Neural cell (in vitro differentiated cells): Measurements from ENCODE around the gene ATP11B.

Source experiments
- EP300 ChIP-seq: fragments of 450-650 bp; conservative IDR thresholded peaks from 2 replicates; pipeline ENCODE4 v1.6.1; 2014; ENCODE audit warnings: antibody characterized with exemption, mild to moderate bottlenecking, moderate library complexity; ENCODE audit not compliant: poor library complexity, severe bottlenecking
- EZH2 ChIP-seq: fragments of 200-600, 300-800 bp; shearing (Covaris generic), sonication (generic); IDR thresholded peaks from 2 replicates; pipeline ENCODE4 v1.6.1; 2014; ENCODE audit warnings: antibody characterized with exemption, low read length, borderline replicate concordance, mild to moderate bottlenecking; ENCODE audit not compliant: insufficient read depth, poor library complexity, severe bottlenecking
- MXI1 ChIP-seq: fragments of 450-650 bp; conservative IDR thresholded peaks from 2 replicates; pipeline ENCODE4 v1.6.1; 2014; ENCODE audit warnings: antibody characterized with exemption, mild to moderate bottlenecking; ENCODE audit not compliant: poor library complexity, severe bottlenecking
- POLR2AphosphoS5 ChIP-seq: IDR thresholded peaks from 2 replicates; pipeline ENCODE4 v1.6.1; 2012
- RAD21 ChIP-seq: fragments of 450-650 bp; conservative IDR thresholded peaks from 2 replicates; pipeline ENCODE4 v1.6.1; 2014; ENCODE audit warnings: antibody characterized with exemption, mild to moderate bottlenecking, moderate library complexity
- SMC3 ChIP-seq: fragments of 450-650 bp; conservative IDR thresholded peaks from 2 replicates; pipeline ENCODE4 v1.6.1; 2014; ENCODE audit warnings: antibody characterized with exemption, mild to moderate bottlenecking, moderate library complexity; ENCODE audit not compliant: poor library complexity
- TAF1 ChIP-seq: IDR thresholded peaks from 2 replicates; pipeline ENCODE4 v1.6.1; 2012; ENCODE audit warnings: low read depth
- TF ChIP-seq, protein P1 (sequence below): fragments of 450-650 bp; IDR thresholded peaks from 2 replicates; pipeline ENCODE4 v1.5.1; 2014; ENCODE audit warnings: antibody characterized with exemption, mild to moderate bottlenecking, moderate library complexity; ENCODE audit not compliant: poor library complexity, severe bottlenecking
- TF ChIP-seq, protein P2 (sequence below): IDR thresholded peaks from 2 replicates; pipeline ENCODE4 v1.6.1; 2012; ENCODE audit warnings: borderline replicate concordance

DNA sequence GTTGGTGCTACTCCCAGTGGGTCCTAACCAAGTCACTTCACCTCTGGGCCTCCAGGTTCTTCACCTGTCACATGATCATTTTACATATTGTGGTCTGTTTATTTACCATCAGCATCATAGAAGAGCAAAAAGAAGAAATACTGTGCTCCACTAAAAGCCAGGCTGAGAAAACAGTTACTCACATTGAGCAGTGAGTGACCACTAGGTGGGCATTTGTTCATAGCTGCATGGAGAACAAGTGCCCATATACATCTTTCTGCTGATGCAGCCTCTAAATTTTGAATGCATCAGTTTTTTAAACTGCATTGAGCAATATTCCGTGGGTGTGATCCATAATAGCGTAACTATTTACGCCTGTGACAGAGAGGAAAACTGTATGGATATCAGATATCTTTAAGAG is 110.9 kb downstream of the ATP11B start:
- TF ChIP-seq, protein P1, sequence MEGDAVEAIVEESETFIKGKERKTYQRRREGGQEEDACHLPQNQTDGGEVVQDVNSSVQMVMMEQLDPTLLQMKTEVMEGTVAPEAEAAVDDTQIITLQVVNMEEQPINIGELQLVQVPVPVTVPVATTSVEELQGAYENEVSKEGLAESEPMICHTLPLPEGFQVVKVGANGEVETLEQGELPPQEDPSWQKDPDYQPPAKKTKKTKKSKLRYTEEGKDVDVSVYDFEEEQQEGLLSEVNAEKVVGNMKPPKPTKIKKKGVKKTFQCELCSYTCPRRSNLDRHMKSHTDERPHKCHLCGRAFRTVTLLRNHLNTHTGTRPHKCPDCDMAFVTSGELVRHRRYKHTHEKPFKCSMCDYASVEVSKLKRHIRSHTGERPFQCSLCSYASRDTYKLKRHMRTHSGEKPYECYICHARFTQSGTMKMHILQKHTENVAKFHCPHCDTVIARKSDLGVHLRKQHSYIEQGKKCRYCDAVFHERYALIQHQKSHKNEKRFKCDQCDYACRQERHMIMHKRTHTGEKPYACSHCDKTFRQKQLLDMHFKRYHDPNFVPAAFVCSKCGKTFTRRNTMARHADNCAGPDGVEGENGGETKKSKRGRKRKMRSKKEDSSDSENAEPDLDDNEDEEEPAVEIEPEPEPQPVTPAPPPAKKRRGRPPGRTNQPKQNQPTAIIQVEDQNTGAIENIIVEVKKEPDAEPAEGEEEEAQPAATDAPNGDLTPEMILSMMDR = no peak
- no peak for TF ChIP-seq TAF1
- TF ChIP-seq EZH2 = no peak
- no peak for TF ChIP-seq POLR2AphosphoS5
- TF ChIP-seq EP300 = no peak
- TF ChIP-seq SMC3 = no peak
- TF ChIP-seq RAD21 = no peak
- no peak for TF ChIP-seq MXI1
- TF ChIP-seq, protein P2, sequence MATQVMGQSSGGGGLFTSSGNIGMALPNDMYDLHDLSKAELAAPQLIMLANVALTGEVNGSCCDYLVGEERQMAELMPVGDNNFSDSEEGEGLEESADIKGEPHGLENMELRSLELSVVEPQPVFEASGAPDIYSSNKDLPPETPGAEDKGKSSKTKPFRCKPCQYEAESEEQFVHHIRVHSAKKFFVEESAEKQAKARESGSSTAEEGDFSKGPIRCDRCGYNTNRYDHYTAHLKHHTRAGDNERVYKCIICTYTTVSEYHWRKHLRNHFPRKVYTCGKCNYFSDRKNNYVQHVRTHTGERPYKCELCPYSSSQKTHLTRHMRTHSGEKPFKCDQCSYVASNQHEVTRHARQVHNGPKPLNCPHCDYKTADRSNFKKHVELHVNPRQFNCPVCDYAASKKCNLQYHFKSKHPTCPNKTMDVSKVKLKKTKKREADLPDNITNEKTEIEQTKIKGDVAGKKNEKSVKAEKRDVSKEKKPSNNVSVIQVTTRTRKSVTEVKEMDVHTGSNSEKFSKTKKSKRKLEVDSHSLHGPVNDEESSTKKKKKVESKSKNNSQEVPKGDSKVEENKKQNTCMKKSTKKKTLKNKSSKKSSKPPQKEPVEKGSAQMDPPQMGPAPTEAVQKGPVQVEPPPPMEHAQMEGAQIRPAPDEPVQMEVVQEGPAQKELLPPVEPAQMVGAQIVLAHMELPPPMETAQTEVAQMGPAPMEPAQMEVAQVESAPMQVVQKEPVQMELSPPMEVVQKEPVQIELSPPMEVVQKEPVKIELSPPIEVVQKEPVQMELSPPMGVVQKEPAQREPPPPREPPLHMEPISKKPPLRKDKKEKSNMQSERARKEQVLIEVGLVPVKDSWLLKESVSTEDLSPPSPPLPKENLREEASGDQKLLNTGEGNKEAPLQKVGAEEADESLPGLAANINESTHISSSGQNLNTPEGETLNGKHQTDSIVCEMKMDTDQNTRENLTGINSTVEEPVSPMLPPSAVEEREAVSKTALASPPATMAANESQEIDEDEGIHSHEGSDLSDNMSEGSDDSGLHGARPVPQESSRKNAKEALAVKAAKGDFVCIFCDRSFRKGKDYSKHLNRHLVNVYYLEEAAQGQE = no peak
